Peyer's patch (tissue), 4 donors: ENCODE results near the gene CLCN7. TPM values are rescaled to one million over a fixed set of nuclear protein-coding genes. Genes with fewer than 3 reads are reported as not detected.

Experiments used
- DNase-seq, 3 donors: peaks; one replicate each; pipeline ENCODE4 v3.0.0-alpha.2; 2017 to 2019
- H3K27ac ChIP-seq, 4 donors: fragments of 200-600 bp; sonication (generic); one replicate each; pipeline ENCODE4 v1.5.1; 2016 to 2019
- H3K27me3 ChIP-seq, 2 donors: fragments of 200-600 bp; sonication (generic); one replicate each; pipeline ENCODE4 v1.5.1; 2019
- H3K36me3 ChIP-seq, 3 donors: fragments of 200-600 bp; sonication (generic); one replicate each; pipeline ENCODE4 v1.5.1; 2016 to 2019
- H3K4me1 ChIP-seq, 4 donors: fragments of 200-600 bp; sonication (generic); one replicate each; pipeline ENCODE4 v1.5.1; 2016 to 2019
- H3K4me3 ChIP-seq, 4 donors: fragments of 200-600 bp; sonication (generic); 1 replicate in 3 of 4; 2 replicates in 1 of 4; pipeline ENCODE4 v1.5.1; 2016 to 2019; ENCODE audit warnings: mild to moderate bottlenecking in 1 of 4
- H3K9me3 ChIP-seq, 4 donors: fragments of 200-600 bp; sonication (generic); one replicate each; pipeline ENCODE4 v1.5.1; 2016 to 2019; ENCODE audit warnings: mild to moderate bottlenecking in 1 of 4
- CTCF ChIP-seq, 6 experiments: fragments of 450-650 bp in 4 of 6; fragments of 200-600 bp in 2 of 6; sonication (generic) in 1 of 6; IDR thresholded peaks; one replicate each; pipeline ENCODE4 v1.5.1; 2017 to 2019; ENCODE audit warnings: antibody characterized with exemption in 6 of 6, mild to moderate bottlenecking in 3 of 6, moderate library complexity in 1 of 6
- POLR2A ChIP-seq, 2 donors: fragments of 450-650 bp; IDR thresholded peaks; one replicate each; pipeline ENCODE4 v1.5.1; 2017; ENCODE audit warnings: antibody characterized with exemption in 2 of 2, mild to moderate bottlenecking in 2 of 2, moderate library complexity in 2 of 2
- total RNA-seq, 4 donors: library from RNA; depleted of rRNA; stranded (reverse); fragments of >200 nt; gene quantifications; one replicate each; pipeline ENCODE4 v1.1.0, GENCODE V29; 2016

The CLCN7 gene
- total RNA-seq, 4 donors from 2014 or later = 95.1 to 194 (median 105) TPM

- no peak overlapping the region for H3K4me3 ChIP-seq
- H3K36me3 ChIP-seq = peaks cover 0 to 89% (median 0%) of the 10 kb centered on the region in 3 donors
Measured at GRCh38 chr16:1455190-1456171, 19.3 kb downstream of the CLCN7 start.

GRCh38 chr16:1454561-1454960 is 20.3 kb downstream of the CLCN7 start:
- Histone ChIP-seq H3K27ac (no peak overlapping the region), H3K36me3 (peaks cover 0 to 89% (median 0%) of the 10 kb centered on the region in 3 donors), H3K9me3 (no peaks in the 10 kb centered on the region), H3K4me1 (peaks cover 0 to 8% (median 2%) of the 10 kb centered on the region in 4 donors), H3K4me3 (no peak overlapping the region), H3K27me3 (no peaks in the 10 kb centered on the region)
- DNase-seq = no peak
- TF ChIP-seq POLR2A (IDR thresholded peaks at IDR 0.05) = no peak
- no peak for TF ChIP-seq CTCF (IDR thresholded peaks at IDR 0.05)

More at GRCh38 chr16:1455190-1456171, 19.3 kb downstream of the CLCN7 start:
- TF ChIP-seq CTCF (IDR thresholded peaks at IDR 0.05) (no peak), POLR2A (IDR thresholded peaks at IDR 0.05) (no peak)
- H3K27ac ChIP-seq = no peak overlapping the region
- H3K27me3 ChIP-seq = no peaks in the 10 kb centered on the region
- peaks cover 0 to 8% (median 2%) of the 10 kb centered on the region in 4 donors for H3K4me1 ChIP-seq
- DNase-seq = no peak
- H3K9me3 ChIP-seq = no peaks in the 10 kb centered on the region

- H3K9me3 ChIP-seq = no peaks in the 10 kb centered on the region
- no peak overlapping the region for H3K27ac ChIP-seq
- peaks cover 0 to 90% (median 0%) of the 10 kb centered on the region in 3 donors for H3K36me3 ChIP-seq
- no peak for DNase-seq
- H3K27me3 ChIP-seq = no peaks in the 10 kb centered on the region
- H3K4me3 ChIP-seq = no peak overlapping the region
- peaks cover 0 to under 1% (median 0%) of the 10 kb centered on the region in 4 donors for H3K4me1 ChIP-seq
- no peak for TF ChIP-seq CTCF (IDR thresholded peaks at IDR 0.05)
- no peak for TF ChIP-seq POLR2A (IDR thresholded peaks at IDR 0.05)
Measured at GRCh38 chr16:1453316-1453715, 21.5 kb downstream of the CLCN7 start.

GRCh38 chr16:1452530-1452929 is 22.3 kb downstream of the CLCN7 start:
- H3K4me3 ChIP-seq = no peak overlapping the region
- H3K4me1 ChIP-seq = no peaks in the 10 kb centered on the region
- H3K9me3 ChIP-seq = no peaks in the 10 kb centered on the region
- H3K27me3 ChIP-seq = no peaks in the 10 kb centered on the region
- no peak overlapping the region for H3K27ac ChIP-seq
- no peak for DNase-seq
- peaks cover 0 to 90% (median 0%) of the 10 kb centered on the region in 3 donors for H3K36me3 ChIP-seq
- TF ChIP-seq POLR2A (IDR thresholded peaks at IDR 0.05) = no peak
- TF ChIP-seq CTCF (IDR thresholded peaks at IDR 0.05) = no peak

GRCh38 chr16:1451702-1452392 is 23.0 kb downstream of the CLCN7 start:
- Histone ChIP-seq H3K4me3 (no peak overlapping the region), H3K4me1 (no peaks in the 10 kb centered on the region), H3K27ac (no peak overlapping the region), H3K27me3 (no peaks in the 10 kb centered on the region), H3K36me3 (peaks cover 0 to 92% (median 0%) of the 10 kb centered on the region in 3 donors), H3K9me3 (no peaks in the 10 kb centered on the region)
- DNase-seq = no peak
- TF ChIP-seq CTCF (IDR thresholded peaks at IDR 0.05) = no peak
- TF ChIP-seq POLR2A (IDR thresholded peaks at IDR 0.05) = no peak
